Smooth muscle cell (in vitro differentiated cells): ENCODE measurements around the gene CDSN. TPM values are rescaled to one million over a fixed set of nuclear protein-coding genes. Genes with fewer than 3 reads are reported as not detected.

Experiments used
- DNase-seq: peaks from one replicate; lab custom pipeline; 2025; ENCODE audit not compliant: unreplicated experiment; lab: John Stamatoyannopoulos, UW
- H2AFZ ChIP-seq: fragments of 200-600 bp; sonication (generic); 2 replicates; pipeline ENCODE4 v1.6.0; 2016; ENCODE audit warnings: antibody characterized with exemption, low read depth, mild to moderate bottlenecking
- H3F3A ChIP-seq: fragments of 200-600 bp; sonication (generic); 2 replicates; pipeline ENCODE4 v1.6.0; 2017; ENCODE audit warnings: antibody characterized with exemption, low read depth
- H3K27ac ChIP-seq: fragments of 200-600 bp; sonication (generic); 2 replicates; pipeline ENCODE4 v1.5.1; 2016; ENCODE audit warnings: low read depth, mild to moderate bottlenecking
- H3K27me3 ChIP-seq: fragments of 200-600 bp; sonication (generic); 2 replicates; pipeline ENCODE4 v1.6.1; 2016; ENCODE audit warnings: low read depth, mild to moderate bottlenecking
- H3K36me3 ChIP-seq: fragments of 200-600 bp; sonication (generic); 2 replicates; pipeline ENCODE4 v1.5.1; 2016; ENCODE audit warnings: low read depth
- H3K4me1 ChIP-seq: fragments of 200-600 bp; sonication (generic); 2 replicates; pipeline ENCODE4 v1.5.1; 2016; ENCODE audit warnings: low read depth
- H3K4me2 ChIP-seq: fragments of 200-600 bp; sonication (generic); 2 replicates; pipeline ENCODE4 v1.6.0; 2016; ENCODE audit warnings: mild to moderate bottlenecking
- H3K4me3 ChIP-seq: fragments of 200-600 bp; sonication (generic); 2 replicates; pipeline ENCODE4 v1.5.1; 2016; ENCODE audit warnings: mild to moderate bottlenecking
- H3K79me2 ChIP-seq: fragments of 200-600 bp; sonication (generic); 2 replicates; pipeline ENCODE4 v1.6.0; 2016; ENCODE audit warnings: low read depth, mild to moderate bottlenecking
- H3K9ac ChIP-seq: fragments of 200-600 bp; sonication (generic); 2 replicates; pipeline ENCODE4 v1.6.0; 2016; ENCODE audit warnings: low read depth
- H3K9me3 ChIP-seq: fragments of 200-600 bp; sonication (generic); replicated peaks from 2 replicates; pipeline ENCODE4 v1.5.1; 2016; ENCODE audit warnings: low read depth
- H4K20me1 ChIP-seq: fragments of 200-600 bp; sonication (generic); 2 replicates; pipeline ENCODE4 v1.6.0; 2016; ENCODE audit warnings: low read depth
- WGBS: methylation state at CpG from one replicate; pipeline ENCODE4 v1.1.7; 2016; ENCODE audit warnings: low lambda C conversion rate; 5-methylcytosine and 5-hydroxymethylcytosine counted together
- polyA plus RNA-seq: library from polyadenylated mRNA; unstranded; fragments of >200 nt; fragmentation: Nextera tagmentation; extraction: Ambion mirVana; gene quantifications from 2 replicates; pipeline ENCODE4 v1.2.1, GENCODE V29; 2016
- total RNA-seq: library from RNA; depleted of rRNA; stranded (reverse); fragments of >200 nt; gene quantifications from 2 replicates; pipeline ENCODE4 v1.2.3, GENCODE V29; 2014
- TF ChIP-seq, protein P1 (sequence below): fragments of 200-600 bp; sonication (generic); IDR thresholded peaks from 2 replicates; pipeline ENCODE4 v1.5.1; 2017; ENCODE audit warnings: borderline replicate concordance, mild to moderate bottlenecking, antibody characterized with exemption; ENCODE audit not compliant: insufficient read depth, poor library complexity, severe bottlenecking

The CDSN gene
- total and polyA plus RNA-seq, 2 experiments from 2014 or later = 1.2 to 11.6 TPM

DNA sequence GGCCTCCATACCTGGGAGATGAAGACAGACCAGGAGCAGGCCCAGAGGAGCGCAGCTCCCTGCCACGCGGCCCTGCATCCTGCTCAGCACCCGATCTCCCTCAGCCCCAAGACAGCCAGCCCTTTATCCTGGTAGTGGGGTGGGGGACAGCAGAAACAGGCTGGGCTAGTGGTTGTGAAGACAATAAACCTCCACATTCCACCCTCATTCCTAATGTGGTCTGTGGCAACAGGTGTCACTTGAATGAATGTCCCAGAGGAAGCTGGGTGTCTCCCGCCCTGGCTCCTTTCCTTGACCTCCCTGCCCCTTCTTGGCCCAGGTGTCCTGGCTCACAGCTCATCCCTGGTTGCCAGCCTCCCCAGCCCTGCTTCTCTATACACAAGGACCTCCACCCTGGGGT lies 7.8 kb downstream of the CDSN start, which contains the start of gene C6orf15:
Gene C6orf15 (minus strand): TSS at position 98 of the 400 bp plus-strand sequence. CDS start 20 bp downstream, at position 78.
- Histone ChIP-seq H3K79me2 (no peaks in the 10 kb centered on the region), H3K27ac (peak within 1 kb of the TSS; percentile 86)
- no peak for DNase-seq

DNA sequence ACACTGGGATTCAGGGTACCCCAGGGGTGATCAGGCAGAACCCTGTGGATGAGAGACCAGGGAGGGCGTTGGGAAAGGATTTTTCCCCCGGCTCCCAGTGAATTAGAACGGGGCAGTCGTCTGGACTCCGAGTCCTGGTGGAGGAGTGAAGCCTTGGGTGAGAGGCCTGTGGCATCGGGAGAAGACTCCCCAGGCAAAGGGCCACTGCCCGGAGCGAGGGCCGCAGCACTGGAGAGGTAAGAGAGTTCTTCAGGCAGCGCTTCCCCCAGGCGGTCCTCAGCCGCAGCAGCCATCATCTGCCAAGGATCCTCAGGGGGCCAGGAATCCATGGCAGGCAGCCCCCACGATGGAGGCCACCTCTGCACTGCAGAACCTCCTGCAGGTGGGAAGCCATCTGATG lies 8.5 kb downstream of the CDSN start:
- TF ChIP-seq, protein P1, sequence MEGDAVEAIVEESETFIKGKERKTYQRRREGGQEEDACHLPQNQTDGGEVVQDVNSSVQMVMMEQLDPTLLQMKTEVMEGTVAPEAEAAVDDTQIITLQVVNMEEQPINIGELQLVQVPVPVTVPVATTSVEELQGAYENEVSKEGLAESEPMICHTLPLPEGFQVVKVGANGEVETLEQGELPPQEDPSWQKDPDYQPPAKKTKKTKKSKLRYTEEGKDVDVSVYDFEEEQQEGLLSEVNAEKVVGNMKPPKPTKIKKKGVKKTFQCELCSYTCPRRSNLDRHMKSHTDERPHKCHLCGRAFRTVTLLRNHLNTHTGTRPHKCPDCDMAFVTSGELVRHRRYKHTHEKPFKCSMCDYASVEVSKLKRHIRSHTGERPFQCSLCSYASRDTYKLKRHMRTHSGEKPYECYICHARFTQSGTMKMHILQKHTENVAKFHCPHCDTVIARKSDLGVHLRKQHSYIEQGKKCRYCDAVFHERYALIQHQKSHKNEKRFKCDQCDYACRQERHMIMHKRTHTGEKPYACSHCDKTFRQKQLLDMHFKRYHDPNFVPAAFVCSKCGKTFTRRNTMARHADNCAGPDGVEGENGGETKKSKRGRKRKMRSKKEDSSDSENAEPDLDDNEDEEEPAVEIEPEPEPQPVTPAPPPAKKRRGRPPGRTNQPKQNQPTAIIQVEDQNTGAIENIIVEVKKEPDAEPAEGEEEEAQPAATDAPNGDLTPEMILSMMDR = no peak
- H3K4me3 ChIP-seq = no peak overlapping the region
- no peaks in the 10 kb centered on the region for H3K36me3 ChIP-seq
- H3K27ac ChIP-seq = no peak overlapping the region
- no peaks in the 10 kb centered on the region for H3K9me3 ChIP-seq
- WGBS = 95% methylated on average over 13 of the region's 13 CpGs
- no peaks in the 10 kb centered on the region for H3K79me2 ChIP-seq
- H4K20me1 ChIP-seq = no peaks in the 10 kb centered on the region
- no peak overlapping the region for H2AFZ ChIP-seq
- H3F3A ChIP-seq = peaks cover 8% of the 10 kb centered on the region
- H3K4me2 ChIP-seq = no peak overlapping the region
- no peak overlapping the region for H3K9ac ChIP-seq
- no peaks in the 10 kb centered on the region for H3K27me3 ChIP-seq
- peaks cover 24% of the 10 kb centered on the region for H3K4me1 ChIP-seq
- DNase-seq = no peak

More for the DNA sequence above, 7.8 kb downstream of the CDSN start, which contains the start of gene C6orf15:
- Histone ChIP-seq H3K27me3 (no peaks in the 10 kb centered on the region), H3K4me3 (no peak within 1 kb of the TSS), H3K4me1 (peaks cover 24% of the 10 kb centered on the region), H3K36me3 (no peaks in the 10 kb centered on the region), H3K4me2 (peak within 1 kb of the TSS; percentile 57), H4K20me1 (no peaks in the 10 kb centered on the region), H2AFZ (no peak within 1 kb of the TSS), H3K9ac (no peak within 1 kb of the TSS), H3F3A (peaks cover 8% of the 10 kb centered on the region), H3K9me3 (no peaks in the 10 kb centered on the region)
- WGBS = 86% methylated on average over 5 of the region's 5 CpGs
- TF ChIP-seq, protein P1 = no peak

- Histone ChIP-seq H3K4me2 (no peak overlapping the region), H3K27ac (no peak overlapping the region), H3K27me3 (no peaks in the 10 kb centered on the region), H3K9me3 (no peaks in the 10 kb centered on the region), H3F3A (peaks cover 8% of the 10 kb centered on the region), H3K36me3 (no peaks in the 10 kb centered on the region), H3K79me2 (no peaks in the 10 kb centered on the region), H3K4me3 (no peak overlapping the region), H4K20me1 (no peaks in the 10 kb centered on the region), H3K9ac (no peak overlapping the region), H3K4me1 (peaks cover 24% of the 10 kb centered on the region), H2AFZ (no peak overlapping the region)
- WGBS = 75% methylated on average over 11 of the region's 11 CpGs
- DNase-seq = no peak
- TF ChIP-seq, protein P1 = no peak
Observed at GRCh38 chr6:31110825-31111582, 9.2 kb downstream of the CDSN start.

GRCh38 chr6:31107052-31107451 lies 13.2 kb downstream of the CDSN start:
- H3K36me3 ChIP-seq = no peaks in the 10 kb centered on the region
- WGBS = 81% methylated on average over 4 of the region's 4 CpGs
- H3K27ac ChIP-seq = no peak overlapping the region
- no peak overlapping the region for H3K9ac ChIP-seq
- H3K27me3 ChIP-seq = no peaks in the 10 kb centered on the region
- H3K4me1 ChIP-seq = peaks cover 12% of the 10 kb centered on the region
- no peaks in the 10 kb centered on the region for H3K9me3 ChIP-seq
- DNase-seq = no peak
- TF ChIP-seq, protein P1 = no peak
- no peak overlapping the region for H3K4me2 ChIP-seq
- H2AFZ ChIP-seq = no peak overlapping the region
- H4K20me1 ChIP-seq = no peaks in the 10 kb centered on the region
- no peaks in the 10 kb centered on the region for H3F3A ChIP-seq
- H3K79me2 ChIP-seq = no peaks in the 10 kb centered on the region
- H3K4me3 ChIP-seq = no peak overlapping the region
